Cerebellar nuclear complex (tissue), 1 donor: ENCODE data around the gene DOK1.
"Not testable (repeated sequence)": the region's sequence is repeated elsewhere in the genome, so short reads cannot be mapped to it uniquely, and the experiment has no call there.

Source experiments
- DNase-seq, 2 experiments: peaks; one replicate each; lab custom pipeline; 2025; lab: John Stamatoyannopoulos, UW

DOK1 gene

DNA sequence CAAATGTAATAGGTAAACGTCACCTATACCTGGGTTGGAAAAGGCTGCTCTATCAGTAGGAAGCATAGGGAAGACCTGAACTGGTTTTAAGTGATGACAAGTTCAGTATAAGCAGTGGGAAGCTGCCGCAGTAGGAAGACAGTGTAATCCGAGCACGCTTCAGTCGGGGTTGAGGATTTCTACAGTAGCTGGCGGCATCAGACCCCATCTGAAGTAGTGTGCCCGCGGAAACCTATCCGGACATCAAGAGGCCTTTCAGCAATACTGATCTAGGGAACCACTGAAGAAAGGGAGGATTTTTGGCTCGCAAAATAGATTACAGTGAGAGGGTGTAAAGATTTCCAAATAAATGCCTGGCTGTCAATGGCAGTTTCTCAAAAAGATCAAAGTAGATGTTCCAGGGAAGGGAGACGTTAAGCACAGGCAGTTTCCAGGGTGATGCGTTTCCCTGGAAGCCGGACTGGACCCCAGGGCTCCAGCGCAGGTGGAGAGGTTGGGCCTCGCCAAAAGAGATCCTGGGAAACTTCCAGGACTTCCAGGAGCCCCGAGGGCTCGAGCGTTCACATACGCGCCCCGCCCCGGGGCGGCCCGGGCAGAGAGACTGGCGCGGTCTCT lies 6.1 kb upstream of the DOK1 start:
- DNase-seq = no peak

- DNase-seq = no peak
Measured at GRCh38 chr2:74548900-74549826, 5.4 kb upstream of the DOK1 start.

- DNase-seq = no peak
Measured at GRCh38 chr2:74550231-74550630, 4.3 kb upstream of the DOK1 start.

DNA sequence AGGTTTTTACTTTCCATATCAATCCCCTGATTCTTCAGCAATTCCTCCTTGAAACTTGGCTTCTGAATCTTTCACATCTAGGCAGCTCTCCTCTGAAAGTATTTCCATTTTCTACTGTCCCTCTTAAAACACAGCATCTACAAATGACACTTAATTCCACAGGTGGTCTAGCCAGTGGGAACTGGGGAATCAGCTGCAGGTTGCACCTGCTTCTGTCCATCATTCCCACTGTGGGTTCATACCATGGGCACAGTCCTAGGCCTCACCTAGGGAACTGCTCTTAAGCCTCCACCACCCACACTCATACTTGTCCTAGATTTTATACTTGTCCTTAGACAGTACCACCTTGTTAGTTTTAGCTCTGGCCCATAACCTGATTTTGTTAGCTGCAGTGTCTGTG lies 3.0 kb upstream of the DOK1 start:
- no peak for DNase-seq

GRCh38 chr2:74551942-74552913 lies 2.3 kb upstream of the DOK1 start:
- no peak for DNase-seq

DNA sequence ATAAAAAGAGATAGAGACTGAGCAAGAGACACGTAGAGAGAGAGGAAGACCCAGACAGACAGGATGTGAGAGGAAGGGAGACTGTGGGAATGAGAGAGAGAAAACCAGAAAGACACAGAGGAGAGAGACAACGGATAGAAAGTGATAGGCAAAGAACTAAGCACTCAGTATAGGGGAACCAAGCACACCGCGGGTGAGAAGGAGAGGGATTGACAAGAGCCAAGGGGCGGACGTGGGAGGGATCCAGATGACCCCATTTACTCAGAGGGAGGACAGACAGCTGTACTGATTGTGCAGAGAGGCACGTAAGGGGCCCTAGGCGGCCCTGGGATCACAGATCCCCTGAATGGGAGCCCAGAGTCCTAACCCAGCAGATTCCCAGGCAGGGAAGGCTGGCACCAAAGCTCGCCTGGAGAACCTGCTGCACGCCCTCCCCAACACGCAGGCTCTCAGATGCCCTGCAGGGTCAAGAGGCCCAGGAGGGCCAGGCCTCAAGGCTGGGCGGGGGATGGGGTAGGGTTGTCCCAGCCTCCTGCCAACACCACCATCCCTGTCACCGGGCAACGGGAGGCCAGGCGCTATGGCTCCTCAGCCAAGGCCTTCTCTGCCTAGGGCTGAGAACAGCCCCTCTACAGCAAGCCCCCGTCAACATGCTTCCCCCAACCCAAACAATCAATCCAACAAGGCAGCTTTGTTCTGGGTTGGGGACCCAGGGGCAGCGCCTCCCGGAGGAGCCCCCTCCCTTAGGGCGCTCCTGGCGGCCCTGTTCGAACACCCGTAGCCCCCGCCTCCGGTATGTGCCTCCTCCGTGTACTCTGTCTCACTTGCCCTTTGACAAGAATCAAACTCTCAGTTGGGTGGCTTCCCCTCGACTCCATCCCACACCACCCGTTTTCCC lies 1.4 kb upstream of the DOK1 start:
- no peak for DNase-seq

DNA sequence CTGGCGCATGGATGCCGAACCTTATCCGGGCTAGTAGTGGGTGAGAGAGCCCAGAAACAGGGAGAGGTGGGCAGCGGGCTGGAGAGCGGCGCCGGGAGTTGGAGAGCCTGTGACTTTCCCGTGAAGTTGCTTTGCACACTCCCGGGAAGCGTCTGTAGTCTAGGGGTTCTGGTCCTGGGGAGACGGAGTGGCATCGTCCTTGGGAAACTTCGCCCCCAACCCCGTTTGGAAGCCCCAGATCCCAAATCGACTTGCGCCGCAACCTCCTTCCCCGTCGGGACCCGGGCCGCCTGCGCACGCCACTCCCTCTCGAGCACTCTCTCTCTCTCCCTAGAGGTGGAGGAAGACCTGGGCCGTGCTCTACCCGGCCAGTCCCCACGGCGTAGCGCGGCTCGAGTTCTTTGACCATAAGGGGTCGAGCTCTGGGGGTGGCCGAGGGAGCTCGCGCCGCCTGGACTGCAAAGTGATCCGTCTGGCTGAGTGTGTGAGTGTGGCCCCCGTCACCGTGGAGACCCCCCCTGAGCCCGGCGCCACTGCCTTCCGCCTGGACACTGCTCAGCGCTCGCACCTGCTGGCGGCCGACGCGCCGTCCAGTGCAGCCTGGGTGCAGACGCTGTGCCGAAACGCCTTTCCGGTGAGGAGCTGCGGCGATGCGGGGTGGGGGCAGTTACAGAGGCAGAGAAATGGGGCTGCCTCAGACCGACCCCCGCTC lies 456 bp downstream of the DOK1 start:
- no peak for DNase-seq

DNA sequence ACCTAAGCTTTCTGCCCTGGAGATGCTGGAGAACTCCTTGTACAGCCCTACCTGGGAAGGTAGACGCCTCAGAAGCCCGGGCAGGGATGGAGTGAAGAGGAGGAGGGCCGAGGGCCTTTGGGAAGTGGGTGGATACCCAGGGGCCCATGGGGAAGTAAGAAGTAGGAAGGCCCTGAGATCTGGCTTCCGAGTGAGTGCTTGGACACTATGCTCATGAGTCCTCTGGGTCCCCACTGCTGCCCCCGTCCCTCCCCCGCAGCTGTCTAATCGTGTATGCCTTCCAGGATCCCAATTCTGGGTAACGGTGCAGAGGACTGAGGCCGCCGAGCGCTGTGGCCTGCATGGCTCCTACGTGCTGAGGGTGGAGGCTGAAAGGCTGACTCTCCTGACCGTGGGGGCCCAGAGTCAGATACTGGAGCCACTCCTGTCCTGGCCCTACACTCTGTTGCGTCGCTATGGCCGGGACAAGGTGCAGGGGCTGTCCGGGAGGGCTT lies 1.1 kb downstream of the DOK1 start:
- DNase-seq = no peak

GRCh38 chr2:74556159-74556558 lies 1.6 kb downstream of the DOK1 start:
- DNase-seq = no peak

GRCh38 chr2:74556831-74557370 lies 2.4 kb downstream of the DOK1 start:
- no peak for DNase-seq

DNA sequence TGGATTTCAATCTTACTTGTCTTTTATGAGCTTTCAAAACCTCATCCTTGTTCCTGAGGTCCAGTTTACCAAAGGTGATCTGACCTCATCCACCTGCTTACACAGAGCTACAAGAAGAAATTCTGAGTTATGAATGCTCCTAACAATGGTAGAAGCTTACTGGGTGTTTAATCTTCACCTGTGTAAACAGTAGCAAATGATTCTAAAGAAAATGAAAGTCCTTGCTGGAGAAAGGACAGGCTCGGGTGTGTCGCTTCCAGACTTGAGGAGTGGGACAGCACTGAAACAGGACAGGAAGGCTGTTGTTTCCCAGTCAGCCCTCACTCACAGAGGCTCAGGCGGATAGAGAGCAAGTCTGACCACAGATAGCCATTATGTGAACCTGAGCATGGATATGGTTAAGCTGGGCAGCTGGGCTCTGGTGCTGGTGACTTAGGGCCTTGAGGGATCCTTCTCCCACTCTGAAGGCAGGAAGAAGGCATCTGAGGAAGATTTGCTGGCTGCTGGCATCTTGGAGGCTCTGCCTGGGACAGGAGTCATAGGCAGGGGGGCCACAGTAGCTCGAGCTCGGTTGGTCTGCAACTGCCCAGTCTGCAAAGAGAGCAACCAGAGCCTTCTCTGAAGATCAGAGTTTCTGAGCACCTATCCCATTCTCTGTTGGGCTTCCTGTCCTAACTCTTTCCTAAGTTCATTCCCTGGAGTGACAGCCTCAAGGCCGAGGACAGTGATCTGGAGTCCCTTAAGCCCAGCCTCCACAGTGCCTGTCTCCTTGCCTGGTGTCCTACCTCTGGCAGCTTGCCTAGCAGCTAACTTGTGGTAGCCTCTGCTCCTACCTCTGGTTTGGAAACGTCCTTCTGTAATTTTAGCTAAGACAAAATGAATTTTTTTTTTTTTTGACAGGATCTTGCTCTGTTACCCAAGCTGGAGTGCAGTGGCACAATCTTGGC lies 4.0 kb downstream of the DOK1 start:
- no peak for DNase-seq

- DNase-seq = no peak
Measured at GRCh38 chr2:74559912-74560311, 5.4 kb downstream of the DOK1 start.

- no peak for DNase-seq
Measured at GRCh38 chr2:74560591-74560990, 6.1 kb downstream of the DOK1 start.

- not testable (repeated sequence) for DNase-seq
Measured at GRCh38 chr2:74561022-74561421, 6.5 kb downstream of the DOK1 start.

DNA sequence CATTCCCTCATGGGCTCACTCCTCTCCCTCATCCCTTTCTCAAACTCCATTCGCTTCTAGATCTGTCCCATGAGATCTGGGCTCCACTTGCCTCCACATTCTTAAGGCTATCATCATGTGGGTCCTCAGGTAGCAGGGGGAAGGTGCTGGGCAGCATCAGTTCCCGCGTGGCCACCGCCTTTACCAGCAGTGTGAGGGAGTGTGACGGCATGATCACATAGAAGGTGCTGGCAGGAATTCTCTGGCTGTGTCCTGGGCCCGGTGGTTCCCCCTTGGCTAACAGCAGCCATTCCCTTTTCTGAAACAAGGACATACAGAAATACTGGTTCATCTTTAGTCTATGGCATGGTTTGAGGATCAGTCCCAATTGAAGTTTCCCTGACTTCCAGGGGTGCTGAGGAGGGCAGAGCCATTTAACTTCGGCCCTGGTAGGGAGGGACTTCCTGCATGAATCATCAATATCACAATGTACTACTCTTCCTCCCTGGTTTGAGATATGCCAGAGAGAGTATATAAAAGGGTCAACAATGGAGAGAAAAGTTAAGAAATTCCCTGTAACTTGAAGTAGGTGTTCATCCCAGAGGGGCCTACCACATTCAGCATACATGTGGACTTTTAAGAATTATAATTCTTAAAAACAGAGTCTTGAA lies 7.7 kb downstream of the DOK1 start:
- no peak for DNase-seq

DNA sequence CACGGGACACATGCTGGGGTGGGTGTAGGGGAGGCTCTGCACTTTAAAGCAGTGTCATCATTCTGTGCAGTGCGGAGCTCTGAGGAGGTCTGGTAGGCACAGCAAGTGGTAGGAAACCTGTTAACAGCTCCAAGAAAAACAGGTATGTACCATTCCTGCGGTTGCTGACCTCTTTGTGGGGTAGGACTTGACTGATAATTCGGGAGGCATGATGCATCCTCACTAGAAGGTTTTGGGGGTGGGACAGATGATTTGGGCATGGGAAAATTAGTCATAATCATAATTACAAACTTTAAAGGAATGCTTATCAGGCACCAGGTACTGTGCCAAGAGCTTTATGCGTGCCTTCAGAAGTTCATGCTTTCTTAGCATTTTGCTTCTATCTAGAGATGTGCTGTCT lies 9.7 kb downstream of the DOK1 start:
- DNase-seq = no peak

DNA sequence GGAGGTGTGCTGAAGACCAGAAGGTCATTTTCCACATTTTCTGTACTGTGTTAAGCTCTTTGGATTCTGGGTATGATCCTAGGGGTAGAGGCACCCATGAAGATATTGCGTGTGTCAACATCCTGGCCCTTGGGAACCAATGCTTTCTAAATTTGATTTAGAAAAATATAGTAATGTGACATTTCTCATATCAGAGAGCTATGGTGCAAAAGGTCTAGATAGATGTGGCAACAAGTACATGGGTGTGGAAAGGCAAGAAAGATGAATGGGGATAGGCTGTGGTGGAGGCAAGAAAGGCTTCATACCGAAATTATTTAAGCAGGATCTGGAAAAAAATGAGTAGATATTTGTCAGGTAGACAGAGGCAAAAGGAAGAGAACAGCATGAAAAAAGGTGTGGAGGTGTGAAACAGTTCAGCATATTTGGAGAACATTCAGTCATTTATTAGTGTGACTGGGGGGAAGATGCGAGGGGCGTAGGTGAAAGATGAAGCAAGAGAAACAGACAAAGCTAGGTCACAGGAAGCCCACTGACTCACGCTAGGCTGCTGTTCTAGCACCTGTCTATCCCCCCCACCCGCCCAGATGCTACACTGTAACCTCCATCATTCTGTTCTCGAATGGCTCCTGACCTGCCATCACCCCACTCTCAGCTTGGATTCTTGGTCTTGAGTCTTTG lies 11.7 kb downstream of the DOK1 start:
- DNase-seq = no peak

GRCh38 chr2:74566754-74567085 lies 12.2 kb downstream of the DOK1 start:
- no peak for DNase-seq
